SIG-M5 (cell line): ENCODE data around the gene ZG16.

ENCODE experiments used
- DNase-seq: peaks from one replicate; lab custom pipeline; 2025; lab: John Stamatoyannopoulos, UW

ZG16 gene

GRCh38 chr16:29825145-29826044 is 47.3 kb downstream of the ZG16 start:
- no peak for DNase-seq

GRCh38 chr16:29826342-29826695 is 48.3 kb downstream of the ZG16 start:
- no peak for DNase-seq

- DNase-seq, result no peak
Measured at GRCh38 chr16:29830774-29831173, 52.7 kb downstream of the ZG16 start.

- DNase-seq, result no peak
Measured at GRCh38 chr16:29831490-29831889, 53.4 kb downstream of the ZG16 start.
